B cell (primary cell): ENCODE data around the gene MAD1L1.

ENCODE experiments used
- EZH2 ChIP-seq: IDR thresholded peaks from 2 replicates; pipeline ENCODE4 v1.6.1; 2012; ENCODE audit warnings: borderline replicate concordance, low read depth, mild to moderate bottlenecking, moderate library complexity, low read length; ENCODE audit not compliant: insufficient read depth, poor library complexity, severe bottlenecking
- TF ChIP-seq, protein P1 (sequence below): fragments of 200-600 bp; IDR thresholded peaks from one replicate; pipeline ENCODE4 v1.8.0; 2022; ENCODE audit warnings: antibody characterized with exemption, mild to moderate bottlenecking

DNA sequence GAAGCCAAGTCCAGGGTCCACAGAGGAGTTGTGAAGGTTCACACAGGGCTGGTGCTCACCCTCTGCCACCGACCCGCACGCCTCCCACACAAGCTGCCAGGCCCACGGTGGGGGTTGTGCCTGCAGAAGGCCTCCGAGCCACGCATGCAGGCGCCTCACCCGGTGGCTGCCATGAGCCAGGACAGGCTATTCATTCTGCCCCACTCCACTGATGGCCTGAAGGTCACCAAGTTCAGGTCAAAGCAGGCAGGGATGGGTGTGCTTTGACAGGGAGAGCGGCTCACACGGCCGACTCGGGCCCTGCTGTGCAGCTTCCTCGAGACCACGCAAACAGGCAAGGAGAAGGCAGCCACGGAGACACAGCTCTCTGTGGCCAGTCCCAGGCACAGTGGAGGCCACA is 143.9 kb downstream of the MAD1L1 start:
- TF ChIP-seq, protein P1, sequence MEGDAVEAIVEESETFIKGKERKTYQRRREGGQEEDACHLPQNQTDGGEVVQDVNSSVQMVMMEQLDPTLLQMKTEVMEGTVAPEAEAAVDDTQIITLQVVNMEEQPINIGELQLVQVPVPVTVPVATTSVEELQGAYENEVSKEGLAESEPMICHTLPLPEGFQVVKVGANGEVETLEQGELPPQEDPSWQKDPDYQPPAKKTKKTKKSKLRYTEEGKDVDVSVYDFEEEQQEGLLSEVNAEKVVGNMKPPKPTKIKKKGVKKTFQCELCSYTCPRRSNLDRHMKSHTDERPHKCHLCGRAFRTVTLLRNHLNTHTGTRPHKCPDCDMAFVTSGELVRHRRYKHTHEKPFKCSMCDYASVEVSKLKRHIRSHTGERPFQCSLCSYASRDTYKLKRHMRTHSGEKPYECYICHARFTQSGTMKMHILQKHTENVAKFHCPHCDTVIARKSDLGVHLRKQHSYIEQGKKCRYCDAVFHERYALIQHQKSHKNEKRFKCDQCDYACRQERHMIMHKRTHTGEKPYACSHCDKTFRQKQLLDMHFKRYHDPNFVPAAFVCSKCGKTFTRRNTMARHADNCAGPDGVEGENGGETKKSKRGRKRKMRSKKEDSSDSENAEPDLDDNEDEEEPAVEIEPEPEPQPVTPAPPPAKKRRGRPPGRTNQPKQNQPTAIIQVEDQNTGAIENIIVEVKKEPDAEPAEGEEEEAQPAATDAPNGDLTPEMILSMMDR, result no peak
- TF ChIP-seq EZH2, result no peak
